VCaP (cell line): Measurements from ENCODE around the gene TWIST2.

Source experiments
- H3K27ac ChIP-seq: fragments of 450-650 bp; 2 replicates; pipeline ENCODE4 v1.5.1; 2017
- CTCF ChIP-seq: fragments of 450-650 bp; conservative IDR thresholded peaks from 2 replicates; pipeline ENCODE4 v1.5.1; 2017; ENCODE audit warnings: mild to moderate bottlenecking, moderate library complexity

Gene TWIST2

GRCh38 chr2:238838786-238839327 is 9.0 kb upstream of the TWIST2 start:
- TF ChIP-seq CTCF = no peak
- H3K27ac ChIP-seq = no peak overlapping the region

GRCh38 chr2:238839428-238839827 is 8.5 kb upstream of the TWIST2 start:
- H3K27ac ChIP-seq = no peak overlapping the region
- no peak for TF ChIP-seq CTCF

- H3K27ac ChIP-seq = no peak overlapping the region
- no peak for TF ChIP-seq CTCF
These were observed 6.2 kb upstream of the TWIST2 start for GRCh38 chr2:238841542-238842164.

- no peak for TF ChIP-seq CTCF
- no peak overlapping the region for H3K27ac ChIP-seq
These were observed 4.4 kb upstream of the TWIST2 start for GRCh38 chr2:238843476-238843875.

- TF ChIP-seq CTCF = no peak
These were observed 2.1 kb upstream of the TWIST2 start for GRCh38 chr2:238845583-238846377.

GRCh38 chr2:238846378-238846627 is 1.6 kb upstream of the TWIST2 start:
- no peak overlapping the region for H3K27ac ChIP-seq
- no peak for TF ChIP-seq CTCF

More at GRCh38 chr2:238845583-238846377, 2.1 kb upstream of the TWIST2 start:
- H3K27ac ChIP-seq = no peak overlapping the region

GRCh38 chr2:238846628-238847418 is 1.1 kb upstream of the TWIST2 start:
- TF ChIP-seq CTCF = no peak
- H3K27ac ChIP-seq = no peak overlapping the region
